ENCODE measurements around the gene DYNAP.

DYNAP gene

GRCh38 chr18:54636217-54636616 lies 45.2 kb downstream of the DYNAP start:
- no peak for DNase-seq (ENCODE audit: low spot score)

GRCh38 chr18:54641734-54642133 lies 50.7 kb downstream of the DYNAP start:
- DNase-seq (ENCODE audit: low spot score) = no peak

DNA sequence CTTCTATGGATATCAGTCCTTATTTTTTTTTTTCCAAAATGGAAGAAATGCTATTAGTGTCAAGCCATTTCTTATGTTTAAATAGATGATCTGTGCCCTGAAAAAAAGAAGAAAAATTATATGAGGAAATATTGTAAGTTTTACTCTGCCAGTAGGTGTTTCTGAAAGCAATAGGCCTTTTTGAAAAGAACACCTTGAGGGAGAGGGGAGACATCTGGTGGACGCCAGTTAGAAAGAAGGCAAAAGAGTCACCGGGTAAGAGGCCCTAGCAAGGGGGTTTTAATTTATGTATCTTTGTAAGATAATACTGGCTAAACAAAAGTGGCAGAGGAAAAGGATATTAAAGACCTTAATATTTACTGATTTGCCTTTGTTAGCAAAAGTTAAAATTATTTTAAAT lies 56.1 kb downstream of the DYNAP start:
- no peak for DNase-seq (ENCODE audit: low spot score)

All from CD4-positive, alpha-beta T cell treated with Interleukin-15 for 4 hours (primary cell).